Suprapubic skin (tissue), 4 donors: ENCODE data around the gene TIGAR. TPM values are rescaled to one million over a fixed set of nuclear protein-coding genes. Genes with fewer than 3 reads are reported as not detected.

Experiments
- DNase-seq, 2 donors: peaks; one replicate each; pipeline ENCODE4 v3.0.0-alpha.2; 2019; ENCODE audit warnings: low spot score in 2 of 2
- H3K27ac ChIP-seq: fragments of 200-600 bp; sonication (generic); one replicate; pipeline ENCODE4 v1.5.1; 2019
- H3K27me3 ChIP-seq: fragments of 200-600 bp; sonication (generic); one replicate; pipeline ENCODE4 v1.5.1; 2019
- H3K36me3 ChIP-seq: fragments of 200-600 bp; sonication (generic); one replicate; pipeline ENCODE4 v1.5.1; 2019
- H3K4me1 ChIP-seq: fragments of 200-600 bp; sonication (generic); one replicate; pipeline ENCODE4 v1.5.1; 2019
- H3K4me3 ChIP-seq: fragments of 200-600 bp; sonication (generic); one replicate; pipeline ENCODE4 v1.5.1; 2019; ENCODE audit warnings: mild to moderate bottlenecking
- H3K9me3 ChIP-seq: fragments of 200-600 bp; sonication (generic); one replicate; pipeline ENCODE4 v1.5.1; 2019
- CTCF ChIP-seq, 2 donors: fragments of 200-600 bp in 1 of 2; fragments of 450-650 bp in 1 of 2; sonication (generic) in 1 of 2; IDR thresholded peaks; one replicate each; pipeline ENCODE4 v1.5.1; 2016 to 2019; ENCODE audit warnings: antibody characterized with exemption in 2 of 2, mild to moderate bottlenecking in 1 of 2, moderate library complexity in 1 of 2
- EP300 ChIP-seq: sonication (generic); formaldehyde crosslinking; IDR thresholded peaks from one replicate; pipeline ENCODE4 v1.6.1; 2017; ENCODE audit warnings: antibody characterized with exemption
- POLR2A ChIP-seq, 2 donors: fragments of 450-650 bp; IDR thresholded peaks; one replicate each; pipeline ENCODE4 v1.6.1; 2017; ENCODE audit warnings: antibody characterized with exemption in 2 of 2, mild to moderate bottlenecking in 2 of 2, moderate library complexity in 2 of 2
- POLR2AphosphoS5 ChIP-seq, 3 donors: sonication (generic); formaldehyde crosslinking; IDR thresholded peaks; one replicate each; pipeline ENCODE4 v1.6.1; 2017; ENCODE audit warnings: antibody characterized with exemption in 3 of 3
- WGBS: methylation state at CpG from one replicate; pipeline ENCODE4 v1.1.5; 2018; 5-methylcytosine and 5-hydroxymethylcytosine counted together
- total RNA-seq, 4 donors: library from RNA; depleted of rRNA; stranded (reverse); fragments of >200 nt; gene quantifications; one replicate each; pipeline ENCODE4 v1.1.0, GENCODE V29; 2016

The TIGAR gene
- total RNA-seq, 4 donors from 2014 or later: 1.3 to 6.6 (median 4.7) TPM

DNA sequence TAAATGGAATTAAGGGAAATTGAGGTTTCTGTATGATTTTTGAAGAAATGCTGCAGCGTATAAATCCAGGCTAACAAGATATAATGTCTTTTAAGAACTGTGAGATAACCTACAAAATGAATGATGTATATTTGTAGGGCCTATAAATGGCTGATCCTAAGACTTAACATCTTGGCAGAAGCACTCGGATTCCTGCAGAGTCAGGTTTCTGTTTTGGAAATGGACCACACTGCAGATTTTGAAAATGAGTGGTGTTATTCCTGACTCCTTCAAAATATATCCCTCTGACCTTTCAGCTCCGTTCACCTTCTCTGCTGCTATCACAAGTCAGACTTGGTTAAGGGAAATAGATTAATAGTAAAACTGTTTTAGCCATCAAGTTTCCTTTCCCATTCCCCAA, 5.0 kb downstream of the TIGAR start:
- Histone ChIP-seq H3K4me3 (no peak overlapping the region), H3K4me1 (peaks cover 12% of the 10 kb centered on the region), H3K27ac (no peak overlapping the region), H3K36me3 (no peaks in the 10 kb centered on the region), H3K27me3 (no peaks in the 10 kb centered on the region), H3K9me3 (no peaks in the 10 kb centered on the region)
- WGBS: 86% methylated on average over 3 of the region's 3 CpGs
- no peak for DNase-seq
- no peak for TF ChIP-seq POLR2AphosphoS5 (IDR thresholded peaks at IDR 0.05)
- no peak for TF ChIP-seq EP300
- no peak for TF ChIP-seq CTCF (IDR thresholded peaks at IDR 0.05)
- no peak for TF ChIP-seq POLR2A (IDR thresholded peaks at IDR 0.05)

DNA sequence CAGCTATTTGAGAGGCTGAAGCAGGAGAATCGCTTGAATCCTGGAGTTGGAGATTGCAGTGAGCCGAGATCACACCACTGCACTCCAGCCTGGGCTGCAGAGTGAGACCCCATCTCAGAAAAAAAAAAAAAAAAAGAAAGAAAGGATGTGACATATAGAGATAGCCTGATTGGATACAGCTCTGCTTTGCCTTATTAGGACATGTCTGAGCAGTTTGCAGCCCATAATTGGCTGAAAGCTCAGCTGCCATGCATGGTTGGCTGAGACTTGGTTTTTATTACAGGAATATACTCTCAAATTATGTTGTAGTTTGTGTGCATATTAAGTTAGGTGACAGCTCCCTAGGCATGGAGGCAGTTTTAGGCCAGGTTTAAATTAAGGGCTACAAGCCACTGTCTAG, 6.3 kb downstream of the TIGAR start:
- Histone ChIP-seq H3K27ac (no peak overlapping the region), H3K36me3 (no peaks in the 10 kb centered on the region), H3K4me3 (no peak overlapping the region), H3K9me3 (no peaks in the 10 kb centered on the region), H3K27me3 (no peaks in the 10 kb centered on the region), H3K4me1 (peaks cover 4% of the 10 kb centered on the region)
- TF ChIP-seq POLR2AphosphoS5 (IDR thresholded peaks at IDR 0.05) (no peak), POLR2A (IDR thresholded peaks at IDR 0.05) (no peak), EP300 (no peak), CTCF (IDR thresholded peaks at IDR 0.05) (no peak)
- DNase-seq: no peak
- 88% methylated on average over 2 of the region's 2 CpGs for WGBS

DNA sequence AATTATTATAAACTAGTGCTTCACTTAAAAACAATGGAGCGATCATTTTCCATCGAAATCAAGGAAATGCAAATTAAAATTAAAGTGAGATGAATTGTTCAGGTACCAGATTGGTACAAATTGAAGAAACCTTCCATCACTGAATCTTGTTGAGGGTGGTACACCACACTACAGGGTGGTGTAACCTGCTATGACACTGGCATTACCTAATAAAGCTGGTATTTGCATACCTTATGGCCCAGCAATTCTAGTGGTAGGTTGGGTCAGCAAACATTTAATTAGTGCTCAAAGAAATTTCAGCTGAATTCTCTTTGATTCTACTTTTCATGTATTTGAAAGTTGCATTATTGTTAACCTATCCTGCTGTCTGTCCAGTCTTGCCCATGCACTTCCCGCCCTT, 9.2 kb downstream of the TIGAR start:
- 92% methylated on average over 3 of the region's 3 CpGs for WGBS

GRCh38 chr12:4331221-4331620, 10.2 kb downstream of the TIGAR start:
- Histone ChIP-seq H3K27me3 (no peaks in the 10 kb centered on the region), H3K4me3 (no peak overlapping the region), H3K36me3 (no peaks in the 10 kb centered on the region), H3K4me1 (no peaks in the 10 kb centered on the region), H3K27ac (no peak overlapping the region), H3K9me3 (no peaks in the 10 kb centered on the region)
- TF ChIP-seq POLR2AphosphoS5 (IDR thresholded peaks at IDR 0.05) (no peak), CTCF (IDR thresholded peaks at IDR 0.05) (no peak), EP300 (no peak), POLR2A (IDR thresholded peaks at IDR 0.05) (no peak)
- DNase-seq: no peak
- WGBS: 90% methylated on average over 1 of the region's 1 CpG

More for the DNA sequence above, 9.2 kb downstream of the TIGAR start:
- H3K27ac ChIP-seq: no peak overlapping the region
- H3K4me1 ChIP-seq: no peaks in the 10 kb centered on the region
- no peak overlapping the region for H3K4me3 ChIP-seq
- no peak for DNase-seq
- H3K36me3 ChIP-seq: no peaks in the 10 kb centered on the region
- no peaks in the 10 kb centered on the region for H3K27me3 ChIP-seq
- no peaks in the 10 kb centered on the region for H3K9me3 ChIP-seq
- no peak for TF ChIP-seq CTCF (IDR thresholded peaks at IDR 0.05)
- no peak for TF ChIP-seq EP300
- TF ChIP-seq POLR2AphosphoS5 (IDR thresholded peaks at IDR 0.05): no peak

- no peak for TF ChIP-seq POLR2A (IDR thresholded peaks at IDR 0.05)
- no peak for TF ChIP-seq POLR2AphosphoS5 (IDR thresholded peaks at IDR 0.05)
- no peak for TF ChIP-seq EP300
- no peak for TF ChIP-seq CTCF (IDR thresholded peaks at IDR 0.05)
- no peaks in the 10 kb centered on the region for H3K9me3 ChIP-seq
- H3K4me3 ChIP-seq: no peak overlapping the region
- WGBS: 65% methylated on average over 4 of the region's 4 CpGs
- peaks cover under 1% of the 10 kb centered on the region for H3K36me3 ChIP-seq
- H3K4me1 ChIP-seq: no peaks in the 10 kb centered on the region
- no peak for DNase-seq
- H3K27me3 ChIP-seq: no peaks in the 10 kb centered on the region
- no peak overlapping the region for H3K27ac ChIP-seq
Observed at GRCh38 chr12:4331842-4332241, 10.8 kb downstream of the TIGAR start.
